OCI-LY3 (cell line): ENCODE measurements around the gene SNX24.

Experiments
- H2AFZ ChIP-seq: fragments of 200-600, 300-600 bp; shearing (Covaris generic); 2 replicates; pipeline ENCODE4 v1.6.0; 2014; ENCODE audit warnings: antibody characterized with exemption, low read depth, low read length
- H3K27ac ChIP-seq: fragments of 200-600, 300-600 bp; sonication (generic); 2 replicates; pipeline ENCODE4 v1.5.1; 2014; ENCODE audit warnings: mild to moderate bottlenecking, low read length, moderate library complexity, mixed read lengths
- H3K27me3 ChIP-seq: fragments of 200-600, 300-600 bp; sonication (generic); 2 replicates; pipeline ENCODE4 v1.6.1; 2014; ENCODE audit warnings: low read depth, low read length, mixed read lengths
- H3K36me3 ChIP-seq: fragments of 200-600, 300-600 bp; sonication (generic); replicated peaks from 2 replicates; pipeline ENCODE3; 2014; ENCODE audit warnings: low read depth, low read length, mixed read lengths
- H3K4me1 ChIP-seq: fragments of 300-600, 200-600 bp; sonication (generic); 2 replicates; pipeline ENCODE4 v1.6.1; 2014; ENCODE audit warnings: low read length, mixed read lengths
- H3K4me2 ChIP-seq: fragments of 200-600, 300-600 bp; sonication (generic); 2 replicates; pipeline ENCODE4 v1.6.1; 2014; ENCODE audit warnings: low read length, mixed read lengths
- H3K4me3 ChIP-seq: fragments of 300-600, 200-600 bp; sonication (generic); 2 replicates; pipeline ENCODE4 v1.5.1; 2014; ENCODE audit warnings: antibody characterized with exemption, mild to moderate bottlenecking, low read length, moderate library complexity
- H3K79me2 ChIP-seq: fragments of 300-600, 200-600 bp; shearing (Covaris generic); 2 replicates; pipeline ENCODE4 v1.6.1; 2014; ENCODE audit warnings: mild to moderate bottlenecking, low read length, mixed read lengths
- H3K9ac ChIP-seq: fragments of 300-600, 200-600 bp; shearing (Covaris generic); 2 replicates; pipeline ENCODE4 v1.6.0; 2014; ENCODE audit warnings: mild to moderate bottlenecking, low read length, moderate library complexity
- H3K9me3 ChIP-seq: fragments of 200-600, 300-600 bp; shearing (Covaris generic); 2 replicates; pipeline ENCODE4 v1.6.1; 2014; ENCODE audit warnings: low read length, mixed read lengths; ENCODE audit not compliant: insufficient read depth
- H4K20me1 ChIP-seq: fragments of 200-600, 300-600 bp; sonication (generic); 2 replicates; pipeline ENCODE4 v1.6.1; 2016; ENCODE audit warnings: low read length, mixed read lengths; ENCODE audit not compliant: insufficient read depth
- EZH2phosphoT487 ChIP-seq: fragments of 200-600 bp; shearing (Covaris generic); IDR thresholded peaks from 2 replicates; pipeline ENCODE4 v1.6.1; 2018; ENCODE audit warnings: antibody characterized with exemption, mixed run types, low read depth
- TF ChIP-seq, protein P1 (sequence below): fragments of 200-600, 300-600 bp; sonication (generic); IDR thresholded peaks from 2 replicates; pipeline ENCODE4 v1.5.1; 2014; ENCODE audit warnings: antibody characterized with exemption, low read length, low read depth

Gene SNX24

DNA sequence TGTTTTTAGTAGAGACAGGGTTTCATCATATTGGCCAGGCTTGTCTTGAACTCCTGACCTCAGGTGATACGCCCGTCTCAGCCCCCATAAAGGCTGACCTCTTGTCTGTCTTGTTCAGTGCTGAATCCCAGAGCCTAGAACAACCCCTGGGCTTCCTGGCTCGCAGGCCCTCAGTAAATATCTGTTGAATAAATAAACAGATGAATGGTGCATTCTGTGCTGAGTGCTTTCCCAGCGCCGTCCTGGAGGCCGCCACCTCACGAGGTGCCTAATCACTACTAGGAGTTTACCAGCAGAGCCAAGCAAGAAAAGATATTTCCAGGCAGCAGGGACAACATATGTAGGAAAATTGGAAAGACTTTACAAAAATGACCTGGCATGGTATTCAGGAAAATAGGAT is 88.5 kb downstream of the SNX24 start:
- Histone ChIP-seq H3K9me3 (no peaks in the 10 kb centered on the region), H3K27ac (no peak overlapping the region), H3K4me3 (no peak overlapping the region), H3K79me2 (no peaks in the 10 kb centered on the region), H3K9ac (no peak overlapping the region), H3K36me3 (no peaks in the 10 kb centered on the region), H3K4me2 (no peak overlapping the region), H3K4me1 (peaks cover 26% of the 10 kb centered on the region), H2AFZ (no peak overlapping the region), H3K27me3 (no peaks in the 10 kb centered on the region), H4K20me1 (no peaks in the 10 kb centered on the region)
- no peak for TF ChIP-seq EZH2phosphoT487

DNA sequence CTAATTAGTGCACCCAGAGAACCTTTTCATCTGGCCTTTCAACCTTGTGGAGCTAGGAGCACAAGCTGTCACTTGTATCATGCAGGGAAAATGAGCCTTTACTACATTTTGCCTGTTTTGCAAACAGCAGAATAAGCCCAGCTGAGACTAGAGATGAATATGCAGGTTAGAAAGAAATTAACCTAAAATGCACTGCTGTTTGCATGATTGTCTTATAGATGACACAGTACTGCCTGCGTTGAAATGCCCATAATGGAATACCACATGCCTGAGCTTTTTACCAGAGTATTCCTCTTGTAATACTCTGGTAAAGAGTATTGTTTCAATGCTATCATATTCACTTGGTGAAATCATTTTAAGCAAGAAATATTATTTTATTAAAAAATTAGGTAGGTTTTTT is 90.7 kb downstream of the SNX24 start:
- Histone ChIP-seq H3K9me3 (no peaks in the 10 kb centered on the region), H3K27me3 (no peaks in the 10 kb centered on the region), H3K4me3 (no peak overlapping the region), H3K9ac (no peak overlapping the region), H2AFZ (no peak overlapping the region), H3K27ac (no peak overlapping the region; the same call in 1 of the 2 replicates), H3K4me2 (peak overlapping the region; percentile 30; the same call in 1 of the 2 replicates), H3K4me1 (peaks cover 26% of the 10 kb centered on the region), H4K20me1 (no peaks in the 10 kb centered on the region), H3K36me3 (no peaks in the 10 kb centered on the region), H3K79me2 (no peaks in the 10 kb centered on the region)
- TF ChIP-seq EZH2phosphoT487 = no peak
- TF ChIP-seq, protein P1, sequence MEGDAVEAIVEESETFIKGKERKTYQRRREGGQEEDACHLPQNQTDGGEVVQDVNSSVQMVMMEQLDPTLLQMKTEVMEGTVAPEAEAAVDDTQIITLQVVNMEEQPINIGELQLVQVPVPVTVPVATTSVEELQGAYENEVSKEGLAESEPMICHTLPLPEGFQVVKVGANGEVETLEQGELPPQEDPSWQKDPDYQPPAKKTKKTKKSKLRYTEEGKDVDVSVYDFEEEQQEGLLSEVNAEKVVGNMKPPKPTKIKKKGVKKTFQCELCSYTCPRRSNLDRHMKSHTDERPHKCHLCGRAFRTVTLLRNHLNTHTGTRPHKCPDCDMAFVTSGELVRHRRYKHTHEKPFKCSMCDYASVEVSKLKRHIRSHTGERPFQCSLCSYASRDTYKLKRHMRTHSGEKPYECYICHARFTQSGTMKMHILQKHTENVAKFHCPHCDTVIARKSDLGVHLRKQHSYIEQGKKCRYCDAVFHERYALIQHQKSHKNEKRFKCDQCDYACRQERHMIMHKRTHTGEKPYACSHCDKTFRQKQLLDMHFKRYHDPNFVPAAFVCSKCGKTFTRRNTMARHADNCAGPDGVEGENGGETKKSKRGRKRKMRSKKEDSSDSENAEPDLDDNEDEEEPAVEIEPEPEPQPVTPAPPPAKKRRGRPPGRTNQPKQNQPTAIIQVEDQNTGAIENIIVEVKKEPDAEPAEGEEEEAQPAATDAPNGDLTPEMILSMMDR = no peak

DNA sequence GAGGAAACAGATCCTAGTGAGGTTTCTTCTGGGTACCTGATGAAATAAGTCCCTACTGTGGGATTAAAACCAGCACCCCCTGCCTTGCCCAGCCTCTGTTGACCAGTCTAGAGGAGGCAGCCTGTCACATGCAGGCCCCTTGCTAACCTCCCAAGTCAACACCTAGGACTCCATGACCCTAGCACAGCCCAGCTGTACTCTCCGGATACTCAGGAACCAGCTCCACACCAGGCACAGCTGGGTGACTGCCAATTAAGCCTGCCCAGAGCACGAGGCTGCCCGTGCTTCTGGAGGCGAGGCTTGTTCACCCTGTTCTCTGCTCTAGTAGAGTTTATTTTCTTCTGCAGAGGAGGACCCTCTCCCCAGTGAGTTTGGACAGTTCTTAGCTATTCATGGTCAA is 92.5 kb downstream of the SNX24 start:
- Histone ChIP-seq H3K4me1 (peaks cover 43% of the 10 kb centered on the region), H3K4me3 (no peak overlapping the region), H2AFZ (no peak overlapping the region), H3K36me3 (no peaks in the 10 kb centered on the region), H3K27me3 (no peaks in the 10 kb centered on the region), H4K20me1 (no peaks in the 10 kb centered on the region), H3K27ac (no peak overlapping the region), H3K9me3 (no peaks in the 10 kb centered on the region), H3K4me2 (0 out of 2 replicates have a peak overlapping the region, but pooled peaks have one; percentile 22), H3K79me2 (no peaks in the 10 kb centered on the region), H3K9ac (no peak overlapping the region)
- TF ChIP-seq, protein P1 = no peak
- TF ChIP-seq EZH2phosphoT487 = no peak

- H4K20me1 ChIP-seq = no peaks in the 10 kb centered on the region
- no peak overlapping the region for H3K4me2 ChIP-seq
- no peaks in the 10 kb centered on the region for H3K79me2 ChIP-seq
- no peaks in the 10 kb centered on the region for H3K27me3 ChIP-seq
- no peak for TF ChIP-seq EZH2phosphoT487
- TF ChIP-seq, protein P1 = no peak
- no peaks in the 10 kb centered on the region for H3K9me3 ChIP-seq
- H2AFZ ChIP-seq = no peak overlapping the region
- no peak overlapping the region for H3K27ac ChIP-seq
- peaks cover 47% of the 10 kb centered on the region for H3K4me1 ChIP-seq
- no peaks in the 10 kb centered on the region for H3K36me3 ChIP-seq
- H3K9ac ChIP-seq = no peak overlapping the region
- H3K4me3 ChIP-seq = no peak overlapping the region
These were observed 95.5 kb downstream of the SNX24 start for GRCh38 chr5:122940890-122941289.

DNA sequence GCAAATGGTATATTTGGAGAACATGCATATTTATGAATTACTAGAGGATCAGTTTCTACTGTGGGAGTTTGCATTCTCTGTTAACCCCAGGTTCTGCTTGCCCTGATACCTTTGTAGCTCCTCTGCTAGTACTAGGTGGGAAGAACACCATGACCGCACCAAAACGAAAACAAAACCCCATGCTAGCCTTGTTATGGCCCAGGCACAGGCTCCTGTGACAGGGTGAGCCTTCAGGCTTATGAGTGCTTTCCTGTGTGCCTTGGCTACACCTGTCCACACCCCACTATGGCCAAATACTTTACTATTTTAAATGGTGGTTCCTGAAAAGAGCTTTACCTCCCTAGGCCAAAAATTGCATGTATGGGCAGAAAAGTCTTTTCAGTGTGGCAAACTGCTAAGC is 96.3 kb downstream of the SNX24 start:
- Histone ChIP-seq H3K79me2 (no peaks in the 10 kb centered on the region), H3K9ac (no peak overlapping the region), H3K4me2 (no peak overlapping the region), H3K4me1 (peaks cover 44% of the 10 kb centered on the region), H3K9me3 (no peaks in the 10 kb centered on the region), H3K4me3 (no peak overlapping the region), H3K36me3 (no peaks in the 10 kb centered on the region), H2AFZ (no peak overlapping the region), H3K27me3 (no peaks in the 10 kb centered on the region), H4K20me1 (no peaks in the 10 kb centered on the region), H3K27ac (no peak overlapping the region)
- TF ChIP-seq, protein P1 = no peak
- no peak for TF ChIP-seq EZH2phosphoT487
